ENCODE measurements around the gene RFC5.
A peak's percentile ranks its signal among the peaks of the same experiment; 100 is the strongest.
"Not testable (repeated sequence)": the region's sequence is repeated elsewhere in the genome, so short reads cannot be mapped to it uniquely, and the experiment has no call there.

Gene RFC5

GRCh38 chr12:118053071-118053985, 36.8 kb downstream of the RFC5 start:
- peak; percentile 35 for DNase-seq

- peak; percentile 65 for DNase-seq
These were observed 38.6 kb downstream of the RFC5 start for GRCh38 chr12:118055144-118055557.

GRCh38 chr12:118055865-118056773, 39.6 kb downstream of the RFC5 start:
- no peak for DNase-seq

GRCh38 chr12:118058227-118058626, 41.7 kb downstream of the RFC5 start:
- DNase-seq, result no peak

GRCh38 chr12:118058881-118059280, 42.4 kb downstream of the RFC5 start:
- no peak for DNase-seq

GRCh38 chr12:118059341-118060191, 43.1 kb downstream of the RFC5 start:
- DNase-seq, result no peak

GRCh38 chr12:118060301-118061010, 44.0 kb downstream of the RFC5 start:
- peak; percentile 25 for DNase-seq

GRCh38 chr12:118061011-118061872, 44.7 kb downstream of the RFC5 start, which contains the start of gene WSB2:
Gene WSB2, minus strand, starts transcription at chr12:118061179. Its CDS starts 131 bp downstream, at chr12:118061048.
- peak; percentile 39 for DNase-seq

- DNase-seq, result no peak
These were observed 45.7 kb downstream of the RFC5 start for GRCh38 chr12:118061873-118062843.

- no peak for DNase-seq
These were observed 47.3 kb downstream of the RFC5 start for GRCh38 chr12:118063576-118064391.

- DNase-seq, result no peak
These were observed 48.1 kb downstream of the RFC5 start for GRCh38 chr12:118064608-118065007.

- no peak for DNase-seq
These were observed 48.9 kb downstream of the RFC5 start for GRCh38 chr12:118065380-118065779.

GRCh38 chr12:118068445-118068844, 51.9 kb downstream of the RFC5 start:
- DNase-seq, result no peak

- no peak for DNase-seq
These were observed 54.1 kb downstream of the RFC5 start for GRCh38 chr12:118070650-118071049.

GRCh38 chr12:118073768-118074167, 57.3 kb downstream of the RFC5 start:
- no peak for DNase-seq

GRCh38 chr12:118081521-118081920, 65.0 kb downstream of the RFC5 start:
- DNase-seq, result not testable (repeated sequence)
